OCI-LY1 (cell line): ENCODE data around the gene P4HA3.

Experiments
- H2AFZ ChIP-seq: fragments of 200-600 bp; sonication (generic), shearing (Covaris generic); 2 replicates; pipeline ENCODE4 v1.6.0; 2014; ENCODE audit warnings: antibody characterized with exemption, mild to moderate bottlenecking, low read length
- H3F3A ChIP-seq: fragments of 200-600 bp; sonication (generic), shearing (Covaris generic); 2 replicates; pipeline ENCODE4 v1.6.0; 2014; ENCODE audit warnings: mild to moderate bottlenecking, antibody characterized with exemption, low read length, moderate library complexity; ENCODE audit not compliant: insufficient read depth
- H3K27ac ChIP-seq: fragments of 200-600 bp; sonication (generic); 2 replicates; pipeline ENCODE4 v1.5.1; 2014; ENCODE audit warnings: low read length, mixed run types, mild to moderate bottlenecking, low read depth; ENCODE audit not compliant: poor library complexity, severe bottlenecking
- H3K27me3 ChIP-seq: fragments of 200-600 bp; sonication (generic); 2 replicates; pipeline ENCODE4 v1.6.0; 2014; ENCODE audit warnings: antibody characterized with exemption, mild to moderate bottlenecking, low read length, moderate library complexity; ENCODE audit not compliant: insufficient read depth
- H3K36me3 ChIP-seq: fragments of 200-600 bp; sonication (generic); 2 replicates; pipeline ENCODE4 v1.6.1; 2014; ENCODE audit warnings: mild to moderate bottlenecking, antibody characterized with exemption, low read length, moderate library complexity, mixed read lengths; ENCODE audit not compliant: insufficient read depth
- H3K4me1 ChIP-seq: fragments of 200-600 bp; sonication (generic); 2 replicates; pipeline ENCODE4 v1.5.1; 2014; ENCODE audit warnings: mild to moderate bottlenecking, low read length, moderate library complexity; ENCODE audit not compliant: insufficient read depth, severe bottlenecking
- H3K4me2 ChIP-seq: fragments of 200-600 bp; sonication (generic), shearing (Covaris generic); 2 replicates; pipeline ENCODE4 v1.6.1; 2014; ENCODE audit warnings: low read length
- H3K4me3 ChIP-seq: fragments of 200-600 bp; sonication (generic); 2 replicates; pipeline ENCODE4 v1.5.1; 2014; ENCODE audit warnings: low read length, low read depth, mild to moderate bottlenecking, mixed read lengths; ENCODE audit not compliant: poor library complexity, severe bottlenecking
- H3K79me2 ChIP-seq: fragments of 200-600 bp; shearing (Covaris generic); 2 replicates; pipeline ENCODE4 v1.6.1; 2016; ENCODE audit warnings: mixed run types, low read length, mixed read lengths; ENCODE audit not compliant: insufficient read depth
- H3K9ac ChIP-seq: fragments of 200-600 bp; sonication (generic), shearing (Covaris generic); 2 replicates; pipeline ENCODE4 v1.6.1; 2014; ENCODE audit warnings: mild to moderate bottlenecking, low read length, mixed read lengths
- H3K9me2 ChIP-seq: fragments of 200-600 bp; sonication (generic), shearing (Covaris generic); 2 replicates; pipeline ENCODE4 v1.6.1; 2014; ENCODE audit warnings: low read depth, mild to moderate bottlenecking, low read length, mixed read lengths
- H3K9me3 ChIP-seq: fragments of 200-600 bp; shearing (Covaris generic); 2 replicates; pipeline ENCODE4 v1.6.1; 2014; ENCODE audit warnings: low read length, mixed read lengths
- H4K20me1 ChIP-seq: fragments of 200-600 bp; sonication (generic), shearing (Covaris generic); 2 replicates; pipeline ENCODE4 v1.6.0; 2016; ENCODE audit warnings: mild to moderate bottlenecking, low read length; ENCODE audit not compliant: insufficient read depth
- EZH2 ChIP-seq: fragments of 200-600 bp; sonication (generic), shearing (Covaris generic); IDR thresholded peaks from 2 replicates; pipeline ENCODE4 v1.8.0; 2017; ENCODE audit warnings: borderline replicate concordance, mixed run types, mild to moderate bottlenecking, antibody characterized with exemption, low read length, moderate library complexity, mixed read lengths
- TF ChIP-seq, protein P1 (sequence below): fragments of 200-600 bp; sonication (generic), shearing (Covaris generic); IDR thresholded peaks from 2 replicates; pipeline ENCODE4 v1.5.1; 2017; ENCODE audit warnings: mild to moderate bottlenecking, antibody characterized with exemption, low read length, moderate library complexity, mixed read lengths

Gene P4HA3

DNA sequence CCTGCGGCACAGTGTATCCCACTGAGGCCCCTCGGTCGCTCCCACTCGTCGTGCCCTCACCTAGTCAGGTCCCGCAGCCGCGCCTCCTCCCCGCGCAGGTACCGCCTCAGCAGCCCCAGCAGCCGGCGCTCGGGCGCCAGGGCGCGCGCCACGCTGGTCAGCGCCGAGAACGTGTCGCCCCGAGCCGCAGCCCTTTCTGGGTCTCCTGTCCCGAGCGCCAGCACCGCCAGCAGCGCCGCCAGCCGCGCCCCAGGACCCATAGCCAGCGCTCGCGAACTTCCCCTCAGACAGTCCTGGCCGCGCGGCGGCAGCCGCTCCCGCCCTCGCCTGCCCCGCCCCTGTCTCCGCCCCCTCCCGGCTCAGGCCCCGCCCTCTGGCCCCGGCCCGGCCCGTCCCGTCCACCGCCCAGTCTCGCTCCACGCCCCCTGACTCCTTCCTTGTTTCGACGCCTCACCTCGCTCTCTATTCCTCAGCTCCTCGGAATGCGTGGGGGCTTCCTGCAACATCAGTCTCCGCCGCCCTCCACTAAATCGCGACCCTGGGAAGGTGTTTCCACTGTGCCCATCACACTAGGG, at the start of gene P4HA3:
Gene P4HA3, minus strand, starts transcription at position 289 of the 575 bp plus-strand sequence. Its CDS starts 29 bp downstream, at position 260.
- Histone ChIP-seq H3K9me2 (no peaks in the 10 kb centered on the region), H3K4me1 (no peaks in the 10 kb centered on the region), H4K20me1 (no peaks in the 10 kb centered on the region), H3K36me3 (no peaks in the 10 kb centered on the region), H3K9ac (no peak within 1 kb of the TSS), H3K4me2 (peak within 1 kb of the TSS; percentile 29), H3K27me3 (no peaks in the 10 kb centered on the region), H2AFZ (no peak within 1 kb of the TSS), H3K27ac (no peak within 1 kb of the TSS), H3F3A (no peaks in the 10 kb centered on the region), H3K4me3 (peak within 1 kb of the TSS; percentile 39), H3K79me2 (no peaks in the 10 kb centered on the region), H3K9me3 (no peaks in the 10 kb centered on the region)
- TF ChIP-seq EZH2 = no peak
- TF ChIP-seq, protein P1, sequence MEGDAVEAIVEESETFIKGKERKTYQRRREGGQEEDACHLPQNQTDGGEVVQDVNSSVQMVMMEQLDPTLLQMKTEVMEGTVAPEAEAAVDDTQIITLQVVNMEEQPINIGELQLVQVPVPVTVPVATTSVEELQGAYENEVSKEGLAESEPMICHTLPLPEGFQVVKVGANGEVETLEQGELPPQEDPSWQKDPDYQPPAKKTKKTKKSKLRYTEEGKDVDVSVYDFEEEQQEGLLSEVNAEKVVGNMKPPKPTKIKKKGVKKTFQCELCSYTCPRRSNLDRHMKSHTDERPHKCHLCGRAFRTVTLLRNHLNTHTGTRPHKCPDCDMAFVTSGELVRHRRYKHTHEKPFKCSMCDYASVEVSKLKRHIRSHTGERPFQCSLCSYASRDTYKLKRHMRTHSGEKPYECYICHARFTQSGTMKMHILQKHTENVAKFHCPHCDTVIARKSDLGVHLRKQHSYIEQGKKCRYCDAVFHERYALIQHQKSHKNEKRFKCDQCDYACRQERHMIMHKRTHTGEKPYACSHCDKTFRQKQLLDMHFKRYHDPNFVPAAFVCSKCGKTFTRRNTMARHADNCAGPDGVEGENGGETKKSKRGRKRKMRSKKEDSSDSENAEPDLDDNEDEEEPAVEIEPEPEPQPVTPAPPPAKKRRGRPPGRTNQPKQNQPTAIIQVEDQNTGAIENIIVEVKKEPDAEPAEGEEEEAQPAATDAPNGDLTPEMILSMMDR = no peak

DNA sequence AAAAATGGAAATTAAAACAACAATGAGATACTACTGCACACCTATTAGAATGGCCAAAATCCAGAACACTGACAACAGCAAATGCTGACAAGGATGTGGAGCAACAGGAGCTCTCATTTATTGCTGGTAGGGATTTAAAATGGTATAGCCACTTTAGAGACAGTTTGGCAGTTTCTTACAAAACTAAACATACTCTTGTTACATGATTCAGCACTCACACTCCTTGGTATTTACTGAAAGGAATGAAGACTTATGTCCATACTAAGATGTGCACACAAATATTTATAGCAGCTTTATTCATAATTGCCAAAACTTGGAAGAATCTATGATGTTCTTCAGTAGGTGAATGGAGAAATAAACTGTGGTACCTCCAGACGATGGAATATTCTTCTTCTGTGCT, 46.0 kb upstream of the P4HA3 start:
- H3K4me2 ChIP-seq = no peak overlapping the region
- no peaks in the 10 kb centered on the region for H3K27me3 ChIP-seq
- no peaks in the 10 kb centered on the region for H3K4me1 ChIP-seq
- no peak overlapping the region for H3K27ac ChIP-seq
- H3K79me2 ChIP-seq = no peaks in the 10 kb centered on the region
- no peak overlapping the region for H2AFZ ChIP-seq
- no peaks in the 10 kb centered on the region for H3K9me3 ChIP-seq
- no peaks in the 10 kb centered on the region for H4K20me1 ChIP-seq
- no peaks in the 10 kb centered on the region for H3K9me2 ChIP-seq
- H3F3A ChIP-seq = no peaks in the 10 kb centered on the region
- H3K4me3 ChIP-seq = no peak overlapping the region
- TF ChIP-seq, protein P1 = no peak
- no peak for TF ChIP-seq EZH2
- no peak overlapping the region for H3K9ac ChIP-seq
- H3K36me3 ChIP-seq = no peaks in the 10 kb centered on the region; the same call in 1 of the 2 replicates

DNA sequence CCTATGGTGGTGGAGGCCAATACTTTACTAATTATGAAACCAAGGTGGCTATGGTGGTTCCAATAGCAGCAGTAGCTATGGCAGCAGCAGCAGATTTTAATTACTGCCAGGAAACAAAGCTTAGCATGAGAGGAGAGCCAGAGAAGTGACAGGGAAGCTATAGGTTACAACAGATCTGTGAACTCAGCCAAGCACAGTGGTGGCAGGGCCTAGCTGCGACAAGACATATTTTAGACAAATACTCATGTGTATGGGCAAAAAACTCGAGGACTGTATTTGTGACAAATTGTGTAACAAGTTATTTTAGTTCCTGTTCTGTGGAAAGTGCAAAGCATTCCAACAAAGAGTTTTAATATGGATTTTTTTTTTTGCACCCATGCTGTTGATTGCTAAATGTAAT, 44.2 kb upstream of the P4HA3 start:
- H3K36me3 ChIP-seq = no peaks in the 10 kb centered on the region; the same call in 1 of the 2 replicates
- no peaks in the 10 kb centered on the region for H3K79me2 ChIP-seq
- no peak overlapping the region for H3K27ac ChIP-seq
- no peaks in the 10 kb centered on the region for H3K9me2 ChIP-seq
- H3K9me3 ChIP-seq = no peaks in the 10 kb centered on the region
- no peak overlapping the region for H3K4me3 ChIP-seq
- no peak overlapping the region for H3K4me2 ChIP-seq
- H4K20me1 ChIP-seq = no peaks in the 10 kb centered on the region
- no peak overlapping the region for H2AFZ ChIP-seq
- TF ChIP-seq, protein P1 = no peak
- no peak for TF ChIP-seq EZH2
- H3K4me1 ChIP-seq = no peaks in the 10 kb centered on the region
- no peaks in the 10 kb centered on the region for H3F3A ChIP-seq
- H3K9ac ChIP-seq = no peak overlapping the region
- H3K27me3 ChIP-seq = no peaks in the 10 kb centered on the region
